Smooth muscle cell (in vitro differentiated cells): ENCODE measurements around the gene LMF1. TPM values are rescaled to one million over a fixed set of nuclear protein-coding genes. Genes with fewer than 3 reads are reported as not detected.

Source experiments
- DNase-seq: peaks from one replicate; lab custom pipeline; 2025; ENCODE audit not compliant: unreplicated experiment; lab: John Stamatoyannopoulos, UW
- H2AFZ ChIP-seq: fragments of 200-600 bp; sonication (generic); 2 replicates; pipeline ENCODE4 v1.6.0; 2016; ENCODE audit warnings: antibody characterized with exemption, low read depth, mild to moderate bottlenecking
- H3F3A ChIP-seq: fragments of 200-600 bp; sonication (generic); 2 replicates; pipeline ENCODE4 v1.6.0; 2017; ENCODE audit warnings: antibody characterized with exemption, low read depth
- H3K27ac ChIP-seq: fragments of 200-600 bp; sonication (generic); 2 replicates; pipeline ENCODE4 v1.5.1; 2016; ENCODE audit warnings: low read depth, mild to moderate bottlenecking
- H3K27me3 ChIP-seq: fragments of 200-600 bp; sonication (generic); 2 replicates; pipeline ENCODE4 v1.6.1; 2016; ENCODE audit warnings: low read depth, mild to moderate bottlenecking
- H3K36me3 ChIP-seq: fragments of 200-600 bp; sonication (generic); 2 replicates; pipeline ENCODE4 v1.5.1; 2016; ENCODE audit warnings: low read depth
- H3K4me1 ChIP-seq: fragments of 200-600 bp; sonication (generic); 2 replicates; pipeline ENCODE4 v1.5.1; 2016; ENCODE audit warnings: low read depth
- H3K4me2 ChIP-seq: fragments of 200-600 bp; sonication (generic); 2 replicates; pipeline ENCODE4 v1.6.0; 2016; ENCODE audit warnings: mild to moderate bottlenecking
- H3K4me3 ChIP-seq: fragments of 200-600 bp; sonication (generic); 2 replicates; pipeline ENCODE4 v1.5.1; 2016; ENCODE audit warnings: mild to moderate bottlenecking
- H3K79me2 ChIP-seq: fragments of 200-600 bp; sonication (generic); 2 replicates; pipeline ENCODE4 v1.6.0; 2016; ENCODE audit warnings: low read depth, mild to moderate bottlenecking
- H3K9ac ChIP-seq: fragments of 200-600 bp; sonication (generic); 2 replicates; pipeline ENCODE4 v1.6.0; 2016; ENCODE audit warnings: low read depth
- H3K9me3 ChIP-seq: fragments of 200-600 bp; sonication (generic); replicated peaks from 2 replicates; pipeline ENCODE4 v1.5.1; 2016; ENCODE audit warnings: low read depth
- H4K20me1 ChIP-seq: fragments of 200-600 bp; sonication (generic); 2 replicates; pipeline ENCODE4 v1.6.0; 2016; ENCODE audit warnings: low read depth
- WGBS: methylation state at CpG from one replicate; pipeline ENCODE4 v1.1.7; 2016; ENCODE audit warnings: low lambda C conversion rate; 5-methylcytosine and 5-hydroxymethylcytosine counted together
- polyA plus RNA-seq: library from polyadenylated mRNA; unstranded; fragments of >200 nt; fragmentation: Nextera tagmentation; extraction: Ambion mirVana; gene quantifications from 2 replicates; pipeline ENCODE4 v1.2.1, GENCODE V29; 2016
- total RNA-seq: library from RNA; depleted of rRNA; stranded (reverse); fragments of >200 nt; gene quantifications from 2 replicates; pipeline ENCODE4 v1.2.3, GENCODE V29; 2014
- TF ChIP-seq, protein P1 (sequence below): fragments of 200-600 bp; sonication (generic); IDR thresholded peaks from 2 replicates; pipeline ENCODE4 v1.5.1; 2017; ENCODE audit warnings: borderline replicate concordance, mild to moderate bottlenecking, antibody characterized with exemption; ENCODE audit not compliant: insufficient read depth, poor library complexity, severe bottlenecking

LMF1 gene
- total and polyA plus RNA-seq, 2 experiments from 2014 or later = 25.3 to 29.8 TPM

DNA sequence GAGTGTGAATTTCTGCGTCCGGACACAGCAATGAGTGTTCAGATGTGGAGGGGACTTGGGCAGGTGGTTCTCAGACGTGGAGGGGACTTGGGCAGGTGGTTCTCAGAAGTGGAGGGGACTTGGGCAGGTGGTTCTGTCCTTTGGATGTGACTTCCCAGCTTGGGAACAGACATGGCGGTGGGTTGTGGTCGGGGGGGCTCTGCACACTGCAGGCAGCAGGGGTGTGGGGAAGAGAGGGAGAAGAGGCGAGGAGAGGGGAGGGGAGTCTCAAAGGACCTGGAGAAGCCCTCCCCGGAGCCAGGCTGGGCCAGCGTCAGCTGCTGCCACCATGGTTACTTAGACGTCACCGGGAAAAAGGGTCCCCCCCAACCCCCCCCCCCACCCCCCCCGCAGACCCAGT lies 20.6 kb upstream of the LMF1 start:
- 80% methylated on average over 9 of the region's 11 CpGs for WGBS

DNA sequence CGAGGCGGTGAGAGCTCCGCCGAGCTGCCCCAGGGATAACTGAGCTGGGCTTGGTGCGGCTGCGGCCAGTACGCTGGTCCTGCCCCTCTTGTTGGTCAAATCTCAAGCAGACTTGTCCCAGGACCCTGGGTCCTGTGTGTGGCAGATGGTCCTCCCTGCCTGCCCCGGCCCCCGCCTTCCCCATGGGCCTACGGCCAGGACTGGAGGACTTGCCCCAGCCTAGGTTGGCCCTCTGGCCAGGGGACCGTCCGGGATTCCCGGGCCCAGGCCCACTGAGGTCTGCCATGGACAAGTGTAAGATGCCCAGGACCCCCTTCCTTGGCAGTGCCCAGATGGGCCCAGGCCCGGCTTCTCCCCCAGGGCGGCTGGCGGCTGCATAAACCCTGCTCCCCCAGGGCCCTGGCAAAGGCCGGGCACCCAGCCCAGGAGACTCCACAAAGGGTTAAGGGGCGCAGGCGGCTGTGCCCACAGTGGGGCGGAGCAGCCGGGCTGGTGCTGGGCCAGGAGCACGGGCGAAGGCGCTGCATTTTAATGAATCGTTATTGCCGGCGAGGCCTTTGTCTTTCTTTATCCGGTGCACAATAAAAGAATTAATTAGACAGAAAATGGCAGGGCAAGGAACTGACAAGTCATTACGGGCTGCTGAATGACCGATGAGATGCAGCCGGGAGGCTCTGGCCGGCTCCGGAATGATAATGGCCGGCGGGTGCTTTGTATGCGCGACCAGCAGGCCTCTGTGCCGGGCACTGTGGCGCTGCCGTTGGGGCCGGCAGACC lies 19.9 kb upstream of the LMF1 start:
- Histone ChIP-seq H3K79me2 (no peaks in the 10 kb centered on the region), H3K9me3 (no peaks in the 10 kb centered on the region), H3K4me3 (no peak overlapping the region), H3K36me3 (no peaks in the 10 kb centered on the region), H3K27ac (no peak overlapping the region), H3K4me2 (no peak overlapping the region), H2AFZ (no peak overlapping the region), H3K27me3 (no peaks in the 10 kb centered on the region), H3F3A (no peaks in the 10 kb centered on the region), H4K20me1 (no peaks in the 10 kb centered on the region), H3K4me1 (no peaks in the 10 kb centered on the region), H3K9ac (no peak overlapping the region)
- 94% methylated on average over 37 of the region's 41 CpGs for WGBS
- no peak for DNase-seq
- TF ChIP-seq, protein P1, sequence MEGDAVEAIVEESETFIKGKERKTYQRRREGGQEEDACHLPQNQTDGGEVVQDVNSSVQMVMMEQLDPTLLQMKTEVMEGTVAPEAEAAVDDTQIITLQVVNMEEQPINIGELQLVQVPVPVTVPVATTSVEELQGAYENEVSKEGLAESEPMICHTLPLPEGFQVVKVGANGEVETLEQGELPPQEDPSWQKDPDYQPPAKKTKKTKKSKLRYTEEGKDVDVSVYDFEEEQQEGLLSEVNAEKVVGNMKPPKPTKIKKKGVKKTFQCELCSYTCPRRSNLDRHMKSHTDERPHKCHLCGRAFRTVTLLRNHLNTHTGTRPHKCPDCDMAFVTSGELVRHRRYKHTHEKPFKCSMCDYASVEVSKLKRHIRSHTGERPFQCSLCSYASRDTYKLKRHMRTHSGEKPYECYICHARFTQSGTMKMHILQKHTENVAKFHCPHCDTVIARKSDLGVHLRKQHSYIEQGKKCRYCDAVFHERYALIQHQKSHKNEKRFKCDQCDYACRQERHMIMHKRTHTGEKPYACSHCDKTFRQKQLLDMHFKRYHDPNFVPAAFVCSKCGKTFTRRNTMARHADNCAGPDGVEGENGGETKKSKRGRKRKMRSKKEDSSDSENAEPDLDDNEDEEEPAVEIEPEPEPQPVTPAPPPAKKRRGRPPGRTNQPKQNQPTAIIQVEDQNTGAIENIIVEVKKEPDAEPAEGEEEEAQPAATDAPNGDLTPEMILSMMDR = no peak

More for the DNA sequence above, 20.6 kb upstream of the LMF1 start:
- H3K4me1 ChIP-seq = no peaks in the 10 kb centered on the region
- no peak for DNase-seq
- TF ChIP-seq, protein P1 = no peak
- no peaks in the 10 kb centered on the region for H3K27me3 ChIP-seq
- H3K9ac ChIP-seq = no peak overlapping the region
- H2AFZ ChIP-seq = no peak overlapping the region
- no peak overlapping the region for H3K27ac ChIP-seq
- no peak overlapping the region for H3K4me2 ChIP-seq
- no peaks in the 10 kb centered on the region for H4K20me1 ChIP-seq
- no peaks in the 10 kb centered on the region for H3K36me3 ChIP-seq
- no peaks in the 10 kb centered on the region for H3K9me3 ChIP-seq
- H3K4me3 ChIP-seq = no peak overlapping the region
- no peaks in the 10 kb centered on the region for H3K79me2 ChIP-seq
- H3F3A ChIP-seq = no peaks in the 10 kb centered on the region

DNA sequence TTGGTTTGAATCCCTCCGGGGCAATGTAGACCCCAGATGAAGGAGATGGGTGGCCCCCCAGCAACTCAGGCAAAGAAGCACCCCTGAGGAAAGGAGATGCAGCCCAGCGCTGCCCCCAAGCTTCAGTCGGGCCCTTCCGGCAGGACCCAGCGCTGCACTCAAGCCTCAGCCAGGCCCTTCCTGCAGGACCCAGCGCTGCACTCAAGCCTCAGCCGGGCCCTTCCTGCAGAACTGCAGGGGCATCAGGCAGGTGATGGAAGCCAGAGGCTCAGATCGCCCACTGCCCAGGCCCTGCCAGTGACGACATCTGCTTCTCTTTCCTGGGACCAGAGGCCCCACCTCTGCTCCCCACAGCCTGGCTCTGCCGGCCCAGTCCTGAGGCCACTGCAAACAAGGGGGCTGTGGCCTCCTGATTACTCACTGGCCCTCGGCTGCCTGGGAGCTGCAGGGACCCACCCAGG lies 18.6 kb upstream of the LMF1 start:
- H3K9me3 ChIP-seq = no peaks in the 10 kb centered on the region
- H3K27ac ChIP-seq = no peak overlapping the region
- H3K4me1 ChIP-seq = no peaks in the 10 kb centered on the region
- 75% methylated on average over 11 of the region's 11 CpGs for WGBS
- H3K4me2 ChIP-seq = no peak overlapping the region
- DNase-seq = no peak
- H3F3A ChIP-seq = no peaks in the 10 kb centered on the region
- H3K36me3 ChIP-seq = no peaks in the 10 kb centered on the region
- no peaks in the 10 kb centered on the region for H4K20me1 ChIP-seq
- H2AFZ ChIP-seq = no peak overlapping the region
- H3K4me3 ChIP-seq = no peak overlapping the region
- no peak overlapping the region for H3K9ac ChIP-seq
- no peaks in the 10 kb centered on the region for H3K27me3 ChIP-seq
- no peaks in the 10 kb centered on the region for H3K79me2 ChIP-seq
- TF ChIP-seq, protein P1 = no peak
